NT2/D1 (cell line): Measurements from ENCODE around the gene MAP2K6.

ENCODE experiments used
- SUZ12 ChIP-seq: IDR thresholded peaks from 2 replicates; pipeline ENCODE4 v1.6.1; 2011; ENCODE audit not compliant: insufficient read length, insufficient read depth; ENCODE audit errors: extremely low read depth
- YY1 ChIP-seq: IDR thresholded peaks from 2 replicates; pipeline ENCODE4 v1.6.1; 2011; ENCODE audit not compliant: insufficient read length, insufficient read depth
- ZNF274 ChIP-seq: IDR thresholded peaks from 2 replicates; pipeline ENCODE4 v1.6.1; 2011; ENCODE audit warnings: mild to moderate bottlenecking, low read depth, low read length

GRCh38 chr17:69579961-69580677, 165.6 kb downstream of the MAP2K6 start:
- TF ChIP-seq SUZ12 (no peak), YY1 (no peak), ZNF274 (no peak)
